Gastrocnemius medialis (tissue), 4 donors: ENCODE results near the gene JAML.

ENCODE experiments used
- CTCF ChIP-seq, 5 experiments: fragments of 450-650 bp in 3 of 5; fragments of 200-600 bp in 2 of 5; sonication (generic) in 2 of 5; IDR thresholded peaks in 4 of 5; conservative IDR thresholded peaks in 1 of 5; 1 replicate in 4 of 5; 2 replicates in 1 of 5; pipeline ENCODE4 v1.5.1; 2016 to 2019; ENCODE audit warnings: antibody characterized with exemption in 5 of 5, mild to moderate bottlenecking in 3 of 5, moderate library complexity in 3 of 5
- POLR2A ChIP-seq, 2 donors: fragments of 450-650 bp; IDR thresholded peaks; one replicate each; pipeline ENCODE4 v1.6.1; 2017; ENCODE audit warnings: antibody characterized with exemption in 2 of 2, mild to moderate bottlenecking in 2 of 2, moderate library complexity in 2 of 2

GRCh38 chr11:118213781-118214180 lies 11.0 kb downstream of the JAML start:
- TF ChIP-seq POLR2A (IDR thresholded peaks at IDR 0.05) (no peak), CTCF (IDR thresholded peaks at IDR 0.05 in 4 of 5, conservative IDR thresholded peaks at IDR 0.05 in 1 of 5) (no peak)
